Neuronal stem cell (in vitro differentiated cells): Measurements from ENCODE around the gene ZG16.

Experiments
- DNase-seq: peaks from one replicate; pipeline ENCODE4 v3.0.0-alpha.2; 2013; ENCODE audit warnings: low spot score
- H2AFZ ChIP-seq: one replicate; pipeline ENCODE4 v1.6.1; 2013; ENCODE audit warnings: mild to moderate bottlenecking, low read length, inconsistent platforms
- H2AK5ac ChIP-seq: 2 replicates; pipeline ENCODE4 v1.6.1; 2013; ENCODE audit warnings: low read depth, mild to moderate bottlenecking, inconsistent platforms, low read length, moderate library complexity, mixed read lengths
- H2BK120ac ChIP-seq: 2 replicates; pipeline ENCODE4 v1.6.1; 2013; ENCODE audit warnings: low read depth, mild to moderate bottlenecking, inconsistent platforms, low read length, moderate library complexity, mixed read lengths
- H2BK12ac ChIP-seq: one replicate; pipeline ENCODE4 v1.6.1; 2013; ENCODE audit warnings: low read length, inconsistent platforms
- H2BK15ac ChIP-seq: 2 replicates; pipeline ENCODE4 v1.6.1; 2013; ENCODE audit warnings: mild to moderate bottlenecking, low read length, inconsistent platforms, mixed read lengths
- H2BK5ac ChIP-seq: one replicate; pipeline ENCODE4 v1.6.1; 2013; ENCODE audit warnings: inconsistent platforms, mild to moderate bottlenecking, low read length, moderate library complexity
- H3K14ac ChIP-seq: one replicate; pipeline ENCODE4 v1.6.1; 2013; ENCODE audit warnings: low read length, inconsistent platforms
- H3K18ac ChIP-seq: 2 replicates; pipeline ENCODE4 v1.6.1; 2013; ENCODE audit warnings: low read length, inconsistent platforms
- H3K23ac ChIP-seq: 2 replicates; pipeline ENCODE4 v1.6.1; 2013; ENCODE audit warnings: low read depth, mild to moderate bottlenecking, mixed read lengths, low read length, inconsistent platforms; ENCODE audit not compliant: poor library complexity
- H3K27ac ChIP-seq: replicated peaks from 3 replicates; pipeline ENCODE4 v1.5.1; 2013; ENCODE audit warnings: low read length, inconsistent platforms
- H3K27me3 ChIP-seq, 3 experiments: 2 replicates each; pipeline ENCODE4 v1.6.1; 2013; ENCODE audit warnings: low read length in 3 of 3, mild to moderate bottlenecking in 2 of 3, inconsistent platforms in 1 of 3, low read depth in 1 of 3, mixed read lengths in 1 of 3, moderate library complexity in 1 of 3; ENCODE audit not compliant: control insufficient read depth in 3 of 3, insufficient read depth in 3 of 3
- H3K36me3 ChIP-seq, 2 donors: replicated peaks in 1 of 2; 2 replicates each; pipeline ENCODE4 v1.6.1; 2013; ENCODE audit warnings: low read length in 2 of 2; ENCODE audit not compliant: control insufficient read depth in 2 of 2, insufficient read depth in 2 of 2
- H3K4ac ChIP-seq: 2 replicates; pipeline ENCODE4 v1.6.1; 2013; ENCODE audit warnings: inconsistent platforms, mild to moderate bottlenecking, low read length, moderate library complexity
- H3K4me1 ChIP-seq, 2 donors: 1 replicate in 1 of 2; 2 replicates in 1 of 2; pipeline ENCODE4 v1.6.1; 2013; ENCODE audit warnings: low read length in 2 of 2, low read depth in 1 of 2; ENCODE audit not compliant: control insufficient read depth in 2 of 2, insufficient read depth in 1 of 2
- H3K4me2 ChIP-seq: one replicate; pipeline ENCODE4 v1.6.1; 2013; ENCODE audit warnings: mild to moderate bottlenecking, low read length, inconsistent platforms; ENCODE audit not compliant: insufficient read depth, poor library complexity, severe bottlenecking
- H3K4me3 ChIP-seq, 2 donors: 2 replicates each; pipeline ENCODE4 v1.5.1; 2013; ENCODE audit warnings: low read length in 2 of 2, mild to moderate bottlenecking in 2 of 2, inconsistent platforms in 1 of 2, moderate library complexity in 1 of 2
- H3K79me1 ChIP-seq: one replicate; pipeline ENCODE4 v1.6.1; 2013; ENCODE audit warnings: low read depth, mild to moderate bottlenecking, inconsistent platforms, low read length, moderate library complexity
- H3K9ac ChIP-seq: one replicate; pipeline ENCODE4 v1.6.1; 2013; ENCODE audit warnings: mild to moderate bottlenecking, low read depth, low read length, inconsistent platforms; ENCODE audit not compliant: poor library complexity
- H3K9me3 ChIP-seq, 2 donors: replicated peaks in 1 of 2; 2 replicates each; pipeline versions ENCODE3 to v1.6.1; 2013; ENCODE audit warnings: low read length in 2 of 2, mild to moderate bottlenecking in 2 of 2, inconsistent platforms in 1 of 2, low read depth in 1 of 2, mixed read lengths in 1 of 2, moderate library complexity in 1 of 2; ENCODE audit not compliant: control insufficient read depth in 2 of 2, insufficient read depth in 1 of 2
- H4K8ac ChIP-seq: one replicate; pipeline ENCODE4 v1.6.1; 2013; ENCODE audit warnings: low read depth, mild to moderate bottlenecking, inconsistent platforms, low read length, moderate library complexity
- H4K91ac ChIP-seq: one replicate; pipeline ENCODE4 v1.6.1; 2013; ENCODE audit warnings: low read length, low read depth, mild to moderate bottlenecking, inconsistent platforms; ENCODE audit not compliant: poor library complexity
- WGBS, 2 donors: extraction: QIAGEN DNeasy Blood & Tissue Kit; methylation state at CpG; one replicate each; pipeline ENCODE4 v1.1.7; 2013; ENCODE audit warnings: missing lambda C conversion rate in 2 of 2, mixed read lengths in 1 of 2; ENCODE audit not compliant: insufficient read length in 2 of 2, insufficient replicate concordance in 1 of 2; ENCODE audit errors: extremely low coverage in 2 of 2; 5-methylcytosine and 5-hydroxymethylcytosine counted together

Gene ZG16

GRCh38 chr16:29809850-29810698, 32.0 kb downstream of the ZG16 start:
- Histone ChIP-seq H3K36me3 (peaks cover 20 to 36% of the 10 kb centered on the region in 2 donors), H2AFZ (no peak overlapping the region), H3K27me3 (no peaks in the 10 kb centered on the region), H3K23ac (peak overlapping the region; percentile 97), H4K91ac (no peak overlapping the region), H3K27ac (peak overlapping the region; percentile 97), H2AK5ac (peak overlapping the region; percentile 86), H2BK5ac (no peak overlapping the region), H2BK12ac (no peak overlapping the region), H3K9ac (peak overlapping the region; percentile 88), H4K8ac (no peak overlapping the region), H3K18ac (peak overlapping the region; percentile 69), H3K79me1 (peaks cover 27% of the 10 kb centered on the region), H3K9me3 (peaks cover 0 to 2% of the 10 kb centered on the region in 2 donors), H3K4me1 (peaks cover 48% of the 10 kb centered on the region in 2 donors), H3K4ac (no peak overlapping the region), H3K4me2 (peak overlapping the region; percentile 23), H2BK120ac (no peak overlapping the region), H3K4me3 (no peak overlapping the region), H2BK15ac (no peak overlapping the region), H3K14ac (no peak overlapping the region)
- WGBS, 2 donors = no CpG with 5 or more reads among the region's 23 CpGs
- DNase-seq = no peak

- no peaks in the 10 kb centered on the region for H3K27me3 ChIP-seq
- no peak overlapping the region for H4K91ac ChIP-seq
- H3K79me1 ChIP-seq = peaks cover 28% of the 10 kb centered on the region
- H2BK15ac ChIP-seq = no peak overlapping the region
- peaks cover 0 to 2% of the 10 kb centered on the region in 2 donors for H3K9me3 ChIP-seq
- H2AK5ac ChIP-seq = no peak overlapping the region
- H2AFZ ChIP-seq = no peak overlapping the region
- H2BK120ac ChIP-seq = no peak overlapping the region
- H3K4me3 ChIP-seq = peak overlapping the region in 1 of 2 donors; percentile 71
- H3K18ac ChIP-seq = peak overlapping the region; percentile 20
- H3K14ac ChIP-seq = no peak overlapping the region
- DNase-seq = no peak
- no peak overlapping the region for H2BK5ac ChIP-seq
- no peak overlapping the region for H3K23ac ChIP-seq
- H3K4me2 ChIP-seq = no peak overlapping the region
- H2BK12ac ChIP-seq = no peak overlapping the region
- peak overlapping the region; percentile 97 for H3K27ac ChIP-seq
- H3K4me1 ChIP-seq = peaks cover 50 to 52% of the 10 kb centered on the region in 2 donors
- H3K36me3 ChIP-seq = peaks cover 20 to 37% of the 10 kb centered on the region in 2 donors
- H4K8ac ChIP-seq = no peak overlapping the region
- H3K4ac ChIP-seq = no peak overlapping the region
- WGBS, 2 donors = no CpG with 5 or more reads among the region's 9 CpGs
- H3K9ac ChIP-seq = peak overlapping the region; percentile 17
Observed at GRCh38 chr16:29810699-29811169, 32.7 kb downstream of the ZG16 start.

GRCh38 chr16:29811170-29811895, 33.3 kb downstream of the ZG16 start:
- Histone ChIP-seq H3K4me1 (peaks cover 50 to 52% of the 10 kb centered on the region in 2 donors), H3K18ac (peak overlapping the region; percentile 99), H2AK5ac (peak overlapping the region; percentile 36), H3K4me2 (peak overlapping the region; percentile 96), H3K79me1 (peaks cover 28% of the 10 kb centered on the region), H4K91ac (no peak overlapping the region), H2BK5ac (peak overlapping the region; percentile 97), H3K36me3 (peaks cover 20 to 37% of the 10 kb centered on the region in 2 donors), H3K4ac (peak overlapping the region; percentile 97), H2AFZ (peak overlapping the region; percentile 80), H3K9ac (peak overlapping the region; percentile 96), H2BK12ac (peak overlapping the region; percentile 46), H2BK120ac (peak overlapping the region; percentile 56), H3K27me3 (no peaks in the 10 kb centered on the region), H3K4me3 (peak overlapping the region; percentile 71 to 75), H3K27ac (peak overlapping the region; percentile 97), H2BK15ac (peak overlapping the region; percentile 83), H3K14ac (peak overlapping the region; percentile 99), H4K8ac (no peak overlapping the region), H3K23ac (peak overlapping the region; percentile 92), H3K9me3 (peaks cover 0 to 2% of the 10 kb centered on the region in 2 donors)
- WGBS, 2 donors = no CpG with 5 or more reads among the region's 31 CpGs
- DNase-seq = peak; percentile 95
